Measurements from ENCODE around the gene CLIC3. TPM values are rescaled to one million over a fixed set of nuclear protein-coding genes. Genes with fewer than 3 reads are reported as not detected.

The CLIC3 gene
- total RNA-seq, 2 experiments from 2014 or later = not detected

DNA sequence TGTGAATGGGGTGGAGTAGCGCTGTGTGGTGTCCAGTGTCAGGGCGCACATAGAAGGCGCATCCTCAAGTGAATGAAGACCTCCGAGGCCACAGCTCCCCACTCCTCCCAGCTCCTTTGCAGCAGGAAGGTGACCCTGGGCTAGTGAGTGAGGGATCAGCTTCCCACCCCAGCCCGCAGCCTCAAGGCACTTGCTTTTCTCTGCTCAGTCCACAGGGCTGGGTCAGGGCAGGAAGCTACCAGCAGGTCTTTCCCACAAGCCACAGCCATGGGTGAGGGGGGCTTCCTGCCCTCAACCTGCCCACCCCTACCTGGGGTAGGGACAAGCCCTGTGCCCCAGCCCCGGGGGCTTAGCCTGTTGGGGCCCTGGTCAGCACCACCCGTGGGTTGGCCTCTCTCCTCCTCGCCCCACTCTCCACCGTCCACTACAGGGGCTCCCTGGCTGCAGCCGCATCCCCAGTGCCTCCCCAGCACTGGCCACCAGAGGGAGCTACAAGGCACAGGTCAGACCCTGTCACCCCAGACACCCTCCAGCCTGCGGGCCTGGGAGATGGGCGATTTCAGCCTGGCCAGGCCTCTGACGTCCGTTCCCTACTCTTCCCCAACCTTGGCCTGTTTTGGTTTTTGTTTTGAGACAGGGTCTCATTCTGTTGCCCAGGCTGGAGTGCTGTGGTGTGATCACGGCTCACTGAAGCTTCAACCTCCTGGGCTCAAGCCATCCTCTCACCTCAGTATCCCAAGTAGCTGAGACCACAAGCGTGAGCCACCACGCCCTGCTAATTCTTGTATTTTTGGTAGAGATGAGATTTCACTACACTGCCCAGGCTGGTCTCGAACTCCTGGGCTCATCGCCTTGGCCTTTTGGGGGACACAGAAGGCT lies 32.9 kb upstream of the CLIC3 start:
- H2AFZ ChIP-seq (ENCODE audit: low read length) = no peak overlapping the region

GRCh38 chr9:137028263-137029057 lies 32.1 kb upstream of the CLIC3 start:
- Histone ChIP-seq H3K9me3 (ENCODE audit: low read length) (no peaks in the 10 kb centered on the region), H3K4me2 (ENCODE audit: low read length) (peak overlapping the region; percentile 84), H3K4me1 (ENCODE audit: insufficient read depth, low read length, poor library complexity, severe bottlenecking) (peaks cover 46% of the 10 kb centered on the region), H3K27ac (ENCODE audit: low read depth, low read length, poor library complexity, severe bottlenecking) (peak overlapping the region; percentile 8), H3K79me2 (ENCODE audit: insufficient read depth, low read depth, low read length) (no peaks in the 10 kb centered on the region), H3K9me2 (ENCODE audit: insufficient read depth, low read length) (no peaks in the 10 kb centered on the region), H4K20me1 (ENCODE audit: insufficient read depth, low read length) (no peaks in the 10 kb centered on the region), H3K4me3 (ENCODE audit: low read depth, low read length, poor library complexity, severe bottlenecking) (peak overlapping the region; percentile 65), H2AFZ (ENCODE audit: low read length) (peak overlapping the region; percentile 80; the same call in 1 of the 2 replicates), H3K36me3 (ENCODE audit: insufficient read depth, low read length) (no peaks in the 10 kb centered on the region)
- intact Hi-C loops (cut with micrococcal nuclease; ENCODE audit: unreplicated experiment) = loop anchor here (2.0 kb wide), 2 partner anchors 142 to 238 kb away; partner anchors contain the start of genes TMEM141 and TRAF2
- DNase-seq (ENCODE audit: low spot score) = peak; percentile 77
- no TSS peak for BruUV-seq (replicated peaks)
- CTCF ChIA-PET (ENCODE audit: unreplicated experiment) = interaction anchor here (0.6 to 2.2 kb wide), 6 partner anchors 11 to 238 kb away, joined by 3 to 6 read pairs (median 3); partner anchors contain the start of gene TMEM141
- TF ChIP-seq, protein P1, sequence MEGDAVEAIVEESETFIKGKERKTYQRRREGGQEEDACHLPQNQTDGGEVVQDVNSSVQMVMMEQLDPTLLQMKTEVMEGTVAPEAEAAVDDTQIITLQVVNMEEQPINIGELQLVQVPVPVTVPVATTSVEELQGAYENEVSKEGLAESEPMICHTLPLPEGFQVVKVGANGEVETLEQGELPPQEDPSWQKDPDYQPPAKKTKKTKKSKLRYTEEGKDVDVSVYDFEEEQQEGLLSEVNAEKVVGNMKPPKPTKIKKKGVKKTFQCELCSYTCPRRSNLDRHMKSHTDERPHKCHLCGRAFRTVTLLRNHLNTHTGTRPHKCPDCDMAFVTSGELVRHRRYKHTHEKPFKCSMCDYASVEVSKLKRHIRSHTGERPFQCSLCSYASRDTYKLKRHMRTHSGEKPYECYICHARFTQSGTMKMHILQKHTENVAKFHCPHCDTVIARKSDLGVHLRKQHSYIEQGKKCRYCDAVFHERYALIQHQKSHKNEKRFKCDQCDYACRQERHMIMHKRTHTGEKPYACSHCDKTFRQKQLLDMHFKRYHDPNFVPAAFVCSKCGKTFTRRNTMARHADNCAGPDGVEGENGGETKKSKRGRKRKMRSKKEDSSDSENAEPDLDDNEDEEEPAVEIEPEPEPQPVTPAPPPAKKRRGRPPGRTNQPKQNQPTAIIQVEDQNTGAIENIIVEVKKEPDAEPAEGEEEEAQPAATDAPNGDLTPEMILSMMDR (conservative IDR thresholded peaks at IDR 0.05; ENCODE audit: low read length) = peak; percentile 62; the same call in 1 of the 2 replicates
- no peak for TF ChIP-seq EZH2phosphoT487 (IDR thresholded peaks at IDR 0.05; ENCODE audit: borderline replicate concordance, low read depth, low read length)
- POLR2A ChIA-PET = interaction anchor here (1.7 to 2.1 kb wide), 2 partner anchors 28 to 41 kb away, joined by 4 read pairs; no protein-coding TSS in a partner anchor

More for the DNA sequence above, 32.9 kb upstream of the CLIC3 start:
- Histone ChIP-seq H3K9me3 (ENCODE audit: low read length) (no peaks in the 10 kb centered on the region), H3K27ac (ENCODE audit: low read depth, low read length, poor library complexity, severe bottlenecking) (no peak overlapping the region), H3K9me2 (ENCODE audit: insufficient read depth, low read length) (no peaks in the 10 kb centered on the region), H4K20me1 (ENCODE audit: insufficient read depth, low read length) (no peaks in the 10 kb centered on the region), H3K36me3 (ENCODE audit: insufficient read depth, low read length) (no peaks in the 10 kb centered on the region), H3K79me2 (ENCODE audit: insufficient read depth, low read depth, low read length) (no peaks in the 10 kb centered on the region), H3K4me1 (ENCODE audit: insufficient read depth, low read length, poor library complexity, severe bottlenecking) (peaks cover 45% of the 10 kb centered on the region), H3K4me3 (ENCODE audit: low read depth, low read length, poor library complexity, severe bottlenecking) (peak overlapping the region; percentile 65), H3K4me2 (ENCODE audit: low read length) (peak overlapping the region; percentile 84)
- DNase-seq (ENCODE audit: low spot score) = peak; percentile 78
- intact Hi-C loops (cut with micrococcal nuclease; ENCODE audit: unreplicated experiment) = loop anchor here (2.0 kb wide), 2 partner anchors 142 to 238 kb away; partner anchors contain the start of genes TMEM141 and TRAF2
- ChIA-PET CTCF (ENCODE audit: unreplicated experiment) (interaction anchor here (0.6 to 2.2 kb wide), 11 partner anchors 10 to 239 kb away, joined by 3 to 6 read pairs (median 3); partner anchors contain the start of genes CCDC183 and TMEM141), POLR2A (interaction anchor here (1.7 to 2.1 kb wide), 2 partner anchors 29 to 40 kb away, joined by 4 read pairs; no protein-coding TSS in a partner anchor)
- BruUV-seq (replicated peaks) = no TSS peak
- no peak for TF ChIP-seq EZH2phosphoT487 (IDR thresholded peaks at IDR 0.05; ENCODE audit: borderline replicate concordance, low read depth, low read length)
- TF ChIP-seq, protein P1 (conservative IDR thresholded peaks at IDR 0.05; ENCODE audit: low read length) = peak; percentile 83
